HFF-Myc (cell line): ENCODE data around the gene SH3GLB1.

Source experiments
- DNase-seq: peaks from one replicate; pipeline ENCODE4 v3.0.0-alpha.2; 2011; ENCODE audit warnings: low read depth; ENCODE audit errors: extremely low read depth
- H3K4me3 ChIP-seq: replicated peaks from 2 replicates; pipeline ENCODE4 v1.5.1; 2011; ENCODE audit warnings: low read depth, mild to moderate bottlenecking, control low read depth, low read length
- CTCF ChIP-seq: IDR thresholded peaks from 2 replicates; pipeline ENCODE4 v1.5.1; 2012; ENCODE audit warnings: mild to moderate bottlenecking, low read depth, low read length, control low read depth; ENCODE audit errors: missing control alignments

Gene SH3GLB1

GRCh38 chr1:86708920-86709319, 4.5 kb downstream of the SH3GLB1 start:
- no peak for TF ChIP-seq CTCF
- H3K4me3 ChIP-seq: no peak overlapping the region
- no peak for DNase-seq

- H3K4me3 ChIP-seq: no peak overlapping the region
- TF ChIP-seq CTCF: no peak
- no peak for DNase-seq
Measured at GRCh38 chr1:86712088-86712860, 7.9 kb downstream of the SH3GLB1 start.

GRCh38 chr1:86713477-86713876, 9.1 kb downstream of the SH3GLB1 start:
- DNase-seq: no peak
- no peak overlapping the region for H3K4me3 ChIP-seq
- no peak for TF ChIP-seq CTCF

GRCh38 chr1:86714159-86714558, 9.8 kb downstream of the SH3GLB1 start:
- no peak overlapping the region for H3K4me3 ChIP-seq
- DNase-seq: no peak
- TF ChIP-seq CTCF: no peak

DNA sequence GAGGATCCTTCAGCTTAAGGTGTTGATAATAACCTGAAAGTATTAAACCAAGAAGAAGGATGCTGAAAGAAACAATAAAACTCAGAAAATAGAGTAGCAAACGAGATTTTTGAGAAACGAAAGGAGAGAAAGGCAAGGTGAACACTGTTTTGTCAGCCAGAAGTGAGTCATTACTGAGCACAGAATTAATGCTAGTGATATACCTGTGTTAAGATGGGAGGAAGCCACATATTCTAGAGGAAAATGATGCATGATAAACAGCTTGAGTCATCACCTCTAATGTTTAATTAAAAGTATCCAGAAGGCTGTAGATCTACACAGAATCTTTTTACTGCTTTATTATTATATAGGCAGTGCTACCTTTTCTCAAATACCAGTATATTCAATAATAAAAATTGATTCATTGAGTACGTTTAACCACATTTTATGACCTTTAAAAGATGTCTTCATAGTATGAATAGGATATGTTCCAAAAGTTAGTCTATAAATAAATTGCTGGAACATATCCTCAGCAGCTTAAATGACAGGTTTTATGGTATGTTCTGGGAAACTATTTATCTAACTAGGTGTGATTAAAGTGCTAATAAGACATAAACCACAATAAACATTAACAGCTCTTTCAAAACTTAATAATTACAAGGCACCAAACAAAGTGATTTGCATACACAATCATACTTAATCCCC, 10.3 kb downstream of the SH3GLB1 start:
- TF ChIP-seq CTCF: no peak
- no peak for DNase-seq
- H3K4me3 ChIP-seq: no peak overlapping the region

DNA sequence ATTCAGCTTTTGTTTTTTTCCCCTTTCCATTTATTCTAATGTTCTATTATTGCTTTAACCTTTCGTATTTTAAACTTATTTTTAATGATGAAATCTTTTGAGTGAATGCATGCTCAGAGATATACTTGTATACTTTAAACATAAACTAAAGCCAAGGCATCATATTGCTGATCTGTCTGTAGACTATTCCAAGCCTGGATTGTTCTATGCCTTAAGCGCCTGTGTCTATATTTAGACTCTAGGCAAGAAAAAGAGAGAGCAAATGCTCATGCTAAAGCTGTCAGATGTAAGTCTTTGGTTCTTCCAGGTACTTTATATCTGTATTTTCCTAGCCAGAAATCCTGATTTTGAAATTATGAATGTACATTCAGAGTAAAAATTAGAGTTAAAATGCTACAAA, 14.4 kb downstream of the SH3GLB1 start:
- no peak overlapping the region for H3K4me3 ChIP-seq
- DNase-seq: no peak
- no peak for TF ChIP-seq CTCF
